Calu3 (cell line): Measurements from ENCODE around the gene ABTB2. TPM values are rescaled to one million over a fixed set of nuclear protein-coding genes. Genes with fewer than 3 reads are reported as not detected.

Experiments
- BruUV-seq: library from RNA; stranded (reverse); fragments of 400-500 nt; replicated peaks from 2 replicates; lab custom pipeline; 2021; lab: Mats Ljungman, UMichigan
- CTCF ChIA-PET: fragments of 300-600 bp; sonication (Branson Sonifier 250); formaldehyde crosslinking; loops from one replicate; lab custom pipeline; 2022; ENCODE audit warnings: antibody characterized with exemption; lab: Charles Lee
- DNase-seq: peaks from one replicate; pipeline ENCODE4 v3.0.0; 2022
- H3K27ac Mint-ChIP-seq: one replicate; pipeline ENCODE4 v1.8.0; 2022; ENCODE audit warnings: mixed read lengths; ENCODE audit not compliant: unreplicated experiment
- H3K27me3 Mint-ChIP-seq: one replicate; pipeline ENCODE4 v1.8.0; 2022; ENCODE audit warnings: mixed read lengths; ENCODE audit not compliant: unreplicated experiment
- H3K36me3 Mint-ChIP-seq: one replicate; pipeline ENCODE4 v1.8.0; 2022; ENCODE audit warnings: mild to moderate bottlenecking, moderate library complexity, mixed read lengths; ENCODE audit not compliant: insufficient read depth, unreplicated experiment
- H3K4me1 Mint-ChIP-seq: one replicate; pipeline ENCODE4 v1.8.0; 2022; ENCODE audit warnings: mild to moderate bottlenecking, low read depth, mixed read lengths; ENCODE audit not compliant: unreplicated experiment
- H3K4me3 Mint-ChIP-seq: one replicate; pipeline ENCODE4 v1.8.0; 2022; ENCODE audit warnings: mild to moderate bottlenecking, low read depth, moderate library complexity, mixed read lengths; ENCODE audit not compliant: unreplicated experiment
- H3K9me3 Mint-ChIP-seq: one replicate; pipeline ENCODE4 v1.8.0; 2022; ENCODE audit warnings: low read depth, mixed read lengths; ENCODE audit not compliant: unreplicated experiment
- CTCF ChIP-seq: fragments of 200-600 bp; IDR thresholded peaks from one replicate; pipeline ENCODE4 v1.8.0; 2022; ENCODE audit warnings: antibody characterized with exemption; ENCODE audit not compliant: unreplicated experiment
- intact Hi-C: fragments of 100-400 bp; cut with micrococcal nuclease; formaldehyde crosslinking; loops from one replicate; pipeline ENCODE4 v1.10.0; 2022; ENCODE audit not compliant: unreplicated experiment
- total RNA-seq: library from RNA; stranded (reverse); gene quantifications from 2 replicates; pipeline ENCODE4 v1.2.3, GENCODE V29; 2022

The ABTB2 gene
- total RNA-seq, 1 experiment from 2014 or later, result 24.8 TPM

- Mint-ChIP-seq H3K4me1 (peaks cover 8% of the 10 kb centered on the region), H3K4me3 (no peak overlapping the region), H3K27me3 (no peaks in the 10 kb centered on the region), H3K36me3 (peaks cover 43% of the 10 kb centered on the region), H3K9me3 (no peaks in the 10 kb centered on the region), H3K27ac (no peak overlapping the region)
- intact Hi-C loops, result no loop called here
- TF ChIP-seq CTCF, result no peak
- CTCF ChIA-PET, result no interaction called here
- no TSS peak for BruUV-seq
- no peak for DNase-seq
These were observed 192.7 kb downstream of the ABTB2 start for GRCh38 chr11:34165121-34165520.

DNA sequence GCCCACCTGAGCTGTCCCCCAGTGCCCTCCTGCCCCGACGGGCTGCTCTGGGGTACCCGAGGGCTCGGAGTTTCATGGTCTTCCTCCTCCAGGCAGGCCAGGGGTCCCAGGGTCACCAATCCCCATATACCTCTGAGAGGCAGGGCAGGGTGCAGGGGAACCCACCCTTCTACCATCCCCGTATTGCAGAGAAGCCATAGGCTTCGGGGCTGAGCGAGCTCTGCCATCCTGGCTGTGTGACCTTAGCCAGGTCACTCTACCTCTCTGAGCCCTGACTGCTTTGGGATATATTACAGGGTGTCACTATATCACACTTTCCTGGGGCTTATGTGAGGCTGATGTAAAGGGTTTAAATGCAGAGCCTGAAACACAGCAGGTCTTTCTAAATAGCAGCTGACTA lies 195.0 kb downstream of the ABTB2 start:
- TF ChIP-seq CTCF, result no peak
- Mint-ChIP-seq H3K4me1 (peaks cover 8% of the 10 kb centered on the region), H3K27ac (no peak overlapping the region), H3K36me3 (peaks cover 53% of the 10 kb centered on the region), H3K27me3 (no peaks in the 10 kb centered on the region), H3K4me3 (no peak overlapping the region), H3K9me3 (no peaks in the 10 kb centered on the region)
- DNase-seq, result no peak
- intact Hi-C loops, result no loop called here
- CTCF ChIA-PET, result no interaction called here
- no TSS peak for BruUV-seq

- H3K4me3 Mint-ChIP-seq, result no peak overlapping the region
- intact Hi-C loops, result no loop called here
- TF ChIP-seq CTCF, result no peak
These were observed 195.4 kb downstream of the ABTB2 start for GRCh38 chr11:34162493-34162820.

DNA sequence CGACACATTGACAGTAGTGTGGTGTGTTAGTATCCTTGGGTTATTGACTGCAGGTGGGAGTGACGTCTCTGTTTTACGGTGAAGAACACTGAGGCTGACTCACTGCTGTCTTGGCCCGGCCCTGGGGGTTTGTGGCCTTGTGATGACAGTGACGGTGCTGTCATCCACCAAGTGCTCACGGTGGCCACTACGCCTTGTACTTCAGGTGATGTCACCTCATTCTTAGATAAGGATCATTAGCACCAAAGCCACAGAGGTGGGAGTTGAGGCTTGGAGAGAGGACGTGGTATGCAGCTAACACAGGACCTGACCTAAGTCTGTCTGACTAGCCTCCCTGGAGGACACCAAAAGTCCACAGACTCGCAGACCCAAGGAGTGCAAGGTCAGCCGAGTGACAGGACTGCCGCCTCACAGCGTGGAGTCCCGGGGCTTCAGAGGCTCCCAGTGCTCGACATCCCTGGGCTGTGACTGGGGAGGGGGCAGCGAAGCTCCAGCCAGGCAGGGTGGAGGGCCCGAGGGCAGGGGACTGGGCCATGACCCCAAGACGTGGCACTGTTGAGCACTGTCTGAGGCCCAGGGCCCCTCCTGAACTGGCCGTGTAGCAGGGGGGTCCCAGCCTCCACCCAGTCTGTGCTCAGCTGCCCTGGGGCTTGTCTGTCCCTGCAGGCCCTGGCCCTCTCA lies 195.9 kb downstream of the ABTB2 start:
- intact Hi-C loops, result no loop called here
- Mint-ChIP-seq H3K36me3 (peaks cover 53% of the 10 kb centered on the region), H3K9me3 (no peaks in the 10 kb centered on the region), H3K4me3 (no peak overlapping the region), H3K4me1 (peaks cover 3% of the 10 kb centered on the region), H3K27me3 (no peaks in the 10 kb centered on the region), H3K27ac (no peak overlapping the region)
- BruUV-seq, result no TSS peak
- no peak for DNase-seq
- CTCF ChIA-PET, result no interaction called here
- no peak for TF ChIP-seq CTCF

More at GRCh38 chr11:34162493-34162820, 195.4 kb downstream of the ABTB2 start:
- no peak for DNase-seq
- Mint-ChIP-seq H3K36me3 (peaks cover 53% of the 10 kb centered on the region), H3K9me3 (no peaks in the 10 kb centered on the region), H3K27me3 (no peaks in the 10 kb centered on the region), H3K4me1 (peaks cover 8% of the 10 kb centered on the region), H3K27ac (no peak overlapping the region)
- BruUV-seq, result no TSS peak
- CTCF ChIA-PET, result no interaction called here
